Erythroblast (primary cell): ENCODE measurements around the gene SPN.

Source experiments
- GATA1 ChIP-seq: IDR thresholded peaks from 2 replicates; pipeline ENCODE4 v1.6.1; 2011; ENCODE audit warnings: low read depth, mild to moderate bottlenecking, control low read depth, low read length, moderate library complexity
- POLR2A ChIP-seq: IDR thresholded peaks from 2 replicates; pipeline ENCODE4 v1.6.1; 2011; ENCODE audit warnings: mild to moderate bottlenecking, low read length

GRCh38 chr16:29698042-29698441, 35.0 kb downstream of the SPN start:
- no peak for TF ChIP-seq POLR2A
- TF ChIP-seq GATA1 = no peak
